ENCODE results near the gene TM9SF1. TPM values are rescaled to one million over a fixed set of nuclear protein-coding genes. Genes with fewer than 3 reads are reported as not detected.

Gene TM9SF1
- total and polyA plus RNA-seq, 2 of the 13 experiments (the other 11 are each of a cell fraction or from before 2014, with no cell fraction given): 83.2 to 110 TPM

GRCh38 chr14:24232645-24233537 is 37.6 kb upstream of the TM9SF1 start, which contains the start of gene GMPR2 (continued):
- TF ChIP-seq CREM (IDR thresholded peaks at IDR 0.05) (peak; percentile 97), CREM (CRISPR knock-in tag; IDR thresholded peaks at IDR 0.05) (0 out of 2 replicates have a peak, but pooled peaks have one; percentile 11), ELF3 (CRISPR knock-in tag; IDR thresholded peaks at IDR 0.05) (peak; percentile 71), ZNF773 (CRISPR knock-in tag; IDR thresholded peaks at IDR 0.05; ENCODE audit: borderline replicate concordance) (0 out of 2 replicates have a peak, but pooled peaks have one; percentile 80), ZNF784 (CRISPR knock-in tag; IDR thresholded peaks at IDR 0.05; ENCODE audit: borderline replicate concordance) (peak; percentile 96), SETDB1 (CRISPR knock-in tag; IDR thresholded peaks at IDR 0.05; ENCODE audit: borderline replicate concordance) (no peak; the same call in 1 of the 2 replicates), TARDBP (CRISPR knock-in tag; IDR thresholded peaks at IDR 0.05) (peak; percentile 84), SP2 (CRISPR knock-in tag; IDR thresholded peaks at IDR 0.05) (peak; percentile 23; the same call in 1 of the 2 replicates), RNF219 (CRISPR knock-in tag; IDR thresholded peaks at IDR 0.05) (0 out of 2 replicates have a peak, but pooled peaks have one; percentile 26), THAP8 (CRISPR knock-in tag; IDR thresholded peaks at IDR 0.05; ENCODE audit: borderline replicate concordance) (no peak), ZNF672 (CRISPR knock-in tag; IDR thresholded peaks at IDR 0.05) (no peak), ZNF260 (CRISPR knock-in tag; IDR thresholded peaks at IDR 0.05; ENCODE audit: borderline replicate concordance, low read depth) (no peak), ZNF615 (CRISPR knock-in tag; IDR thresholded peaks at IDR 0.05; ENCODE audit: borderline replicate concordance) (peak; percentile 96; the same call in 1 of the 2 replicates), FOXP1 (IDR thresholded peaks at IDR 0.05) (no peak), FOXP1 (CRISPR knock-in tag; IDR thresholded peaks at IDR 0.05) (peak; percentile 44; the same call in 1 of the 2 replicates), ZNF800 (CRISPR knock-in tag; IDR thresholded peaks at IDR 0.05) (peak; percentile 24; the same call in 1 of the 2 replicates), HDAC2 (CRISPR knock-in tag; IDR thresholded peaks at IDR 0.05) (peak; percentile 65), TIGD3 (CRISPR knock-in tag; IDR thresholded peaks at IDR 0.05; ENCODE audit: borderline replicate concordance) (peak; percentile 90; the same call in 1 of the 2 replicates), DPF2 (CRISPR knock-in tag; IDR thresholded peaks at IDR 0.05; ENCODE audit: borderline replicate concordance, low read depth) (peak; percentile 86; the same call in 1 of the 2 replicates), SOX13 (IDR thresholded peaks at IDR 0.05) (no peak), SOX13 (CRISPR knock-in tag; conservative IDR thresholded peaks at IDR 0.05 in 1 of 2, IDR thresholded peaks at IDR 0.05 in 1 of 2) (peak in 1 of 2 experiments; percentile 45; a peak in 2 of 4 replicates), ARID2 (CRISPR knock-in tag; IDR thresholded peaks at IDR 0.05; ENCODE audit: borderline replicate concordance) (no peak)
